ENCODE measurements around the gene DNAH9. TPM values are rescaled to one million over a fixed set of nuclear protein-coding genes. Genes with fewer than 3 reads are reported as not detected.
"Not testable (repeated sequence)": the region's sequence is repeated elsewhere in the genome, so short reads cannot be mapped to it uniquely, and the experiment has no call there.

The DNAH9 gene
- total RNA-seq, 4 donors from 2014 or later = 0.41 to 1.9 (median 0.79) TPM; not detected in 1

DNA sequence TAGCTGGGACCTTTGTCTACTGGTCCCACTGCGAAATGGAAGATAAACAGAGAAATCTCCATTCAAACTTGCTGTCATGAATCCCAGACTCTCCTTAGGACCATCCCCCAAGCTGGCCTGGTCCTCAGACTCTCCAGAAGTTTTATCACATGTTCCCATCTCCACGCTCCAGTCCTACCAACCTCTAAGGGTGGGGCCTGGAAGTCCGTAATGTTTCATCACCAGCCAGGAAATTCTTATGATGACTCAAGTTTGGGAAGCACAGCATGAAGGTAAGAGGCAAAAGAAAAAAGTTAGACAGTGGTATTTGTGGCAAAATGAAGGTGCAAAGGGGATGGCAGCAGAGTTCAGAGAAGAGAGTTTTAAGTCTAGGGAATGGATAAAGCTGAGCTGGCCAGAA is 346.3 kb downstream of the DNAH9 start:
- intact Hi-C loops (cut with DNase I; ENCODE audit: low total_unique reads) (no loop called here), in situ Hi-C loops (cut with MboI; ENCODE audit: low pct_ligation_motif_present in 1 of 4, low pct_unique_long_range_greater_than_20kb in 1 of 4, low sequenced_read_pairs in 3 of 4) (no loop called here)

GRCh38 chr17:11948789-11949188 is 350.5 kb downstream of the DNAH9 start:
- Histone ChIP-seq H3K27ac (no peak overlapping the region), H3K36me3 (no peaks in the 10 kb centered on the region), H3K4me1 (no peaks in the 10 kb centered on the region), H3K4me3 (no peak overlapping the region), H3K9me3 (peaks cover 2 to 6% of the 10 kb centered on the region in 2 donors), H3K27me3 (no peaks in the 10 kb centered on the region)
- intact Hi-C loops (cut with DNase I; ENCODE audit: low total_unique reads) = no loop called here
- no peak for TF ChIP-seq POLR2A (IDR thresholded peaks at IDR 0.05)
- TF ChIP-seq EP300 (IDR thresholded peaks at IDR 0.05; ENCODE audit: low read depth) = no peak
- no peak for TF ChIP-seq CTCF (IDR thresholded peaks at IDR 0.05)
- no peak for TF ChIP-seq POLR2AphosphoS5 (IDR thresholded peaks at IDR 0.05)
- in situ Hi-C loops (cut with MboI; ENCODE audit: low pct_ligation_motif_present in 1 of 4, low pct_unique_long_range_greater_than_20kb in 1 of 4, low sequenced_read_pairs in 3 of 4) = no loop called here
- no peak for DNase-seq
- WGBS, 2 donors (ENCODE audit: low coverage in 1 of 2) = 57 to 60% methylated on average over 1 to 5 of the region's 6 CpGs

More for the DNA sequence above, 346.3 kb downstream of the DNAH9 start:
- Histone ChIP-seq H3K27me3 (no peaks in the 10 kb centered on the region), H3K36me3 (no peaks in the 10 kb centered on the region), H3K4me3 (no peak overlapping the region), H3K4me1 (no peaks in the 10 kb centered on the region), H3K9me3 (no peaks in the 10 kb centered on the region), H3K27ac (no peak overlapping the region)
- 63 to 68% methylated on average over 1 to 3 of the region's 3 CpGs for WGBS, 2 donors (ENCODE audit: low coverage in 1 of 2)
- no peak for TF ChIP-seq CTCF (IDR thresholded peaks at IDR 0.05)
- no peak for TF ChIP-seq POLR2AphosphoS5 (IDR thresholded peaks at IDR 0.05)
- TF ChIP-seq POLR2A (IDR thresholded peaks at IDR 0.05) = no peak
- no peak for TF ChIP-seq EP300 (IDR thresholded peaks at IDR 0.05; ENCODE audit: low read depth)
- no peak for DNase-seq

DNA sequence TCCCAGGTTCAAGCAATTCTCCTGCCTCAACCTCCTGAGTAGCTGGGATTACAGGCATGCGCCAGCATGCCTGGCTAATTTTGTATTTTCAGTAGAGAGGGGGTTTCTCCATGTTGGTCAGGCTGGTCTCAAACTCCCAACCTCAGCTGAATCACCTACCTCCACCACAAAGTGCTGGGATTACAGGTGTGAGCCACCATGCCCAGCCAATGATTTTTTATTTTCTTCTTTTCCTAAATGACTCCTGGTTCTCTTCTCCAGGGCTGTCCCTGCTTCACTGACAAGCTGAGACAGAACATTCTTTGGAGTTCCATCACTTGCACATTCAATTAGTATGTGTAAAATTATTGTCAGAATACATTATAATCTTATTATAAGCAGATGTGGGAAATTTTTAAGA is 351.3 kb downstream of the DNAH9 start:
- H3K36me3 ChIP-seq; H3K4me1 ChIP-seq; H3K27me3 ChIP-seq; intact Hi-C loops (cut with DNase I; ENCODE audit: low total_unique reads); in situ Hi-C loops (cut with MboI; ENCODE audit: low pct_ligation_motif_present in 1 of 4, low pct_unique_long_range_greater_than_20kb in 1 of 4, low sequenced_read_pairs in 3 of 4); H3K27ac ChIP-seq; DNase-seq; H3K4me3 ChIP-seq: not testable (repeated sequence)
- WGBS, 2 donors (ENCODE audit: low coverage in 1 of 2) = 93% methylated on average over 1 of the region's 1 CpG; no CpG with 5 or more reads in 1 of the 2 donors
- H3K9me3 ChIP-seq = peaks cover 9 to 13% of the 10 kb centered on the region in 2 donors

DNA sequence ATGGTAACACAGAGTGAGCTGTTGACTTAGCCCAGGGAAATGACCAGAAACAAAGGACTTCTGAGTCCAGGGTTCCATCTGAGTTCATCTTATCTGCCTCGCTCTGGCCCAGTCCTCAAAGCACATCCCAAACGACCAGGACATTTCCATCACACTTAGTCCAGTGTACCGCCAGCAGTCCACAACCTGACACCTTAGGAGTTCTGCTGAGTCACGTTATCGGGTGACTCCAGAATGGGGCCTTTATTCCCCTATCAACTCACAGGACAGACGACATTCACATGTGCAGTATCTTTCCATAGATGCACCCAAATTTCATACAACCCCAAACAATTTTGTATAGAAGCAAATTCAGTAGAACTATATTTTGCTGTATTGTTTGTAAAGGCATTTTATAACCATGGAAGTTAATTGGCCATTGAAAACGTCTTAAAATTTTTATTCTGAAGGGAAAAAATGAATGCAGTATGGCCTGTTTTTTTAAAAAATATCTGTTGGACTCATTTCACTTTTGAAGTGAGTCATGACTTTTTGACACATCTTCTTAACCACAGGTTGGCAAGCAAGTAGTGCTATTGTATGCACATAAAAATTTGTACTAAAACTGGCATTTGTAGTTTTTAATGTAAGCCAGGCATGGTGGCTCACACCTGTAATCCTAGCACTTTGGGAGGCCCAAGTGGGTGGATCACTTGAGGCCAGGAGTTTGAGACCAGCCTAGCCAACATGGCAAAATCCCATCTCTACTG is 352.7 kb downstream of the DNAH9 start:
- no peaks in the 10 kb centered on the region for H3K4me1 ChIP-seq
- DNase-seq = no peak
- 67 to 79% methylated on average over 2 to 7 of the region's 7 CpGs for WGBS, 2 donors (ENCODE audit: low coverage in 1 of 2)
- no peak for TF ChIP-seq CTCF (IDR thresholded peaks at IDR 0.05)
- TF ChIP-seq POLR2AphosphoS5 (IDR thresholded peaks at IDR 0.05) = no peak
- no peak for TF ChIP-seq EP300 (IDR thresholded peaks at IDR 0.05; ENCODE audit: low read depth)
- no peak for TF ChIP-seq POLR2A (IDR thresholded peaks at IDR 0.05)
- H3K36me3 ChIP-seq = no peaks in the 10 kb centered on the region
- no peak overlapping the region for H3K27ac ChIP-seq
- in situ Hi-C loops (cut with MboI; ENCODE audit: low pct_ligation_motif_present in 1 of 4, low pct_unique_long_range_greater_than_20kb in 1 of 4, low sequenced_read_pairs in 3 of 4) = loop anchor here in 1 of 4 donors (25.0 kb wide), 1 partner anchor 139 kb away; no protein-coding TSS in a partner anchor
- no peaks in the 10 kb centered on the region for H3K27me3 ChIP-seq
- peaks cover 9 to 13% of the 10 kb centered on the region in 2 donors for H3K9me3 ChIP-seq
- no peak overlapping the region for H3K4me3 ChIP-seq
- intact Hi-C loops (cut with DNase I; ENCODE audit: low total_unique reads) = loop anchor here (5.0 to 10.0 kb wide), 2 partner anchors 59 to 1696 kb away; no protein-coding TSS in a partner anchor
